ENCODE results near the gene TNFAIP2. TPM values are rescaled to one million over a fixed set of nuclear protein-coding genes. Genes with fewer than 3 reads are reported as not detected.

TNFAIP2 gene
- total and polyA plus RNA-seq, 2 donors (not counting 3 experiments of a cell fraction or from before 2014, with no cell fraction given) = 31.6 to 42.7 TPM

DNA sequence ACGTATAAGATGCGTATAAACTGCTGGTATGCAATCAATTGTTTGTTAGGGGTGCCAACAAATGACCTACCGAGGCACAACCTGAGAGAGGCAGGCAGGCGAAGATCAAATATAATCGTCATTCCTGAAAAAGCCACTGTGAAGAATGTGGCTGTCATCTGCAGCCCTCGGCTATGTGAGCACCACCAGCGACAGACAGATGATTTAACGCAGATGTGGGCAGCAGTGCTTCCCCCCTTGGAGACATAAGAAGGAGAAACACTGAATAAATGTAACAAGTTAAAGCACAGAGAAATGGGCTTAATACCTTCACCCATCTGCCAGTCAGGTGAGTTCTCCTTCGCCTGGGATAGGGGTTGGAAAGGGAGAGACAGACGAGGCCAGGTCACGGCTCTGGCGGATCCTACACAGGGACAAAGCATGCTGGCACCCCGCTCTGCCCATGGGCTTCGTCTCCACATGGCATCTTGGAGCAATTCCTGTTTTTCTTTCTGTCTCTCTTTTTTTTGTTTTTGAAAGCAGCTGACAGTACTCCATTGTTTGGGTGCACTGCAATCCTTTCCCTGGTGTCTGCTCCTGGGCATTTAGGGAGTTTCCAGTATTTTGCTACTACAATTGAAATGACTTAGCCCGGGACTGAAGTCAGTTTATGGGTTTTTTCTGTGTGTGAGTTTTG, 28.1 kb downstream of the TNFAIP2 start:
- ChIA-PET POLR2A (no interaction called here), CTCF (interaction anchor here (2.0 kb wide), 1 partner anchor 46 kb away, joined by 12 read pairs; no protein-coding TSS in a partner anchor)
- DNase-seq (ENCODE audit: low read depth, low spot score) (no peak), FAIRE-seq (no peak)
- no peaks in the 10 kb centered on the region for H3K9me3 ChIP-seq (replicated peaks; ENCODE audit: control insufficient read depth, insufficient read depth, low read length)
- no peaks in the 10 kb centered on the region for H4K20me1 ChIP-seq (replicated peaks; ENCODE audit: control insufficient read depth, extremely low read depth, insufficient read depth, low read length)
- H3K9ac ChIP-seq (replicated peaks; ENCODE audit: extremely low read depth, insufficient read depth, low read length) = no peak overlapping the region
- no peak overlapping the region for H2AFZ ChIP-seq (ENCODE audit: low read depth, low read length)
- no peaks in the 10 kb centered on the region for H3K9me1 ChIP-seq (replicated peaks; ENCODE audit: control insufficient read depth, extremely low read depth, insufficient read depth, low read length)
- BruUV-seq (replicated peaks) = no TSS peak
- no peak overlapping the region for H3K4me2 ChIP-seq (ENCODE audit: insufficient read depth, low read length)
- intact Hi-C loops (cut with micrococcal nuclease) = no loop called here
- no peaks in the 10 kb centered on the region for H3K36me3 ChIP-seq (ENCODE audit: control insufficient read depth in 2 of 2, extremely low read depth in 1 of 2, insufficient read depth in 2 of 2, low read length in 2 of 2)
- no peak overlapping the region for H3K4me3 ChIP-seq (replicated peaks in 1 of 3; ENCODE audit: insufficient read depth in 1 of 3, low read depth in 1 of 3, low read length in 3 of 3)
- TF ChIP-seq GATA2 (IDR thresholded peaks at IDR 0.05; ENCODE audit: insufficient read depth, insufficient read length, low read depth, low read length) = no peak
- TF ChIP-seq MYC (IDR thresholded peaks at IDR 0.05; ENCODE audit: low read depth, low read length) = no peak
- TF ChIP-seq CTCF (IDR thresholded peaks at IDR 0.05; ENCODE audit: extremely low read depth in 1 of 2, insufficient read depth in 1 of 2, low read depth in 1 of 2, low read length in 2 of 2) = no peak
- TF ChIP-seq FOS (IDR thresholded peaks at IDR 0.05; ENCODE audit: borderline replicate concordance, insufficient read depth, low read length) = no peak
- no peak for TF ChIP-seq POLR2A (IDR thresholded peaks at IDR 0.05; ENCODE audit: low read depth, low read length)
- TF ChIP-seq EZH2 (IDR thresholded peaks at IDR 0.05; ENCODE audit: borderline replicate concordance, low read depth, low read length, severe bottlenecking) = no peak
- TF ChIP-seq JUN (IDR thresholded peaks at IDR 0.05; ENCODE audit: borderline replicate concordance, insufficient read depth, insufficient read length, low read depth) = no peak
- H3K4me1 ChIP-seq (ENCODE audit: control insufficient read depth, extremely low read depth, insufficient read depth, low read length) = no peaks in the 10 kb centered on the region
- dilution Hi-C loops (cut with MboI; ENCODE audit: extremely low pct_ligation_motif_present, low sequenced_read_pairs) = no loop called here
- peaks cover 2 to 7% of the 10 kb centered on the region in 2 experiments for H3K27me3 ChIP-seq (ENCODE audit: control insufficient read depth in 2 of 2, insufficient read depth in 2 of 2, low read length in 2 of 2)
- H3K79me2 ChIP-seq (ENCODE audit: control insufficient read depth, insufficient read depth, low read length) = no peaks in the 10 kb centered on the region
- H3K27ac ChIP-seq (ENCODE audit: insufficient read depth, low read depth, low read length) = no peak overlapping the region
